ENCODE data around the gene PLAAT5.

PLAAT5 gene

GRCh38 chr11:63521896-63522295 lies 30.9 kb upstream of the PLAAT5 start:
- TF ChIP-seq CTCF (conservative IDR thresholded peaks at IDR 0.05; ENCODE audit: low read depth, low read length): no peak
- no peak for DNase-seq (ENCODE audit: low read depth)
- no peak overlapping the region for H3K4me3 ChIP-seq (ENCODE audit: low read length)

- DNase-seq (ENCODE audit: low read depth): no peak
- TF ChIP-seq CTCF (conservative IDR thresholded peaks at IDR 0.05; ENCODE audit: low read depth, low read length): no peak
- H3K4me3 ChIP-seq (ENCODE audit: low read length): no peak overlapping the region
These were observed 29.7 kb upstream of the PLAAT5 start for GRCh38 chr11:63520606-63521170.

- no peak for DNase-seq (ENCODE audit: low read depth)
- TF ChIP-seq CTCF (conservative IDR thresholded peaks at IDR 0.05; ENCODE audit: low read depth, low read length): no peak
- H3K4me3 ChIP-seq (ENCODE audit: low read length): no peak overlapping the region
These were observed 27.6 kb upstream of the PLAAT5 start for GRCh38 chr11:63518548-63518947.

- no peak for DNase-seq (ENCODE audit: low read depth)
- no peak overlapping the region for H3K4me3 ChIP-seq (ENCODE audit: low read length)
- no peak for TF ChIP-seq CTCF (conservative IDR thresholded peaks at IDR 0.05; ENCODE audit: low read depth, low read length)
These were observed 26.2 kb upstream of the PLAAT5 start for GRCh38 chr11:63517156-63517555.

GRCh38 chr11:63516109-63516508 lies 25.1 kb upstream of the PLAAT5 start:
- no peak overlapping the region for H3K4me3 ChIP-seq (ENCODE audit: low read length)
- TF ChIP-seq CTCF (conservative IDR thresholded peaks at IDR 0.05; ENCODE audit: low read depth, low read length): no peak
- DNase-seq (ENCODE audit: low read depth): no peak

- no peak for DNase-seq (ENCODE audit: low read depth)
- no peak for TF ChIP-seq CTCF (conservative IDR thresholded peaks at IDR 0.05; ENCODE audit: low read depth, low read length)
- no peak overlapping the region for H3K4me3 ChIP-seq (ENCODE audit: low read length)
These were observed 21.8 kb upstream of the PLAAT5 start for GRCh38 chr11:63512816-63513215.

GRCh38 chr11:63511048-63511748 lies 20.2 kb upstream of the PLAAT5 start:
- DNase-seq (ENCODE audit: low read depth): no peak
- no peak overlapping the region for H3K4me3 ChIP-seq (ENCODE audit: low read length)
- no peak for TF ChIP-seq CTCF (conservative IDR thresholded peaks at IDR 0.05; ENCODE audit: low read depth, low read length)

All from retinal pigment epithelial cell (primary cell).